K562 (cell line): Measurements from ENCODE around the gene LTN1. TPM values are rescaled to one million over a fixed set of nuclear protein-coding genes. Genes with fewer than 3 reads are reported as not detected.

ENCODE experiments used
- ATAC-seq: fragments of 200-7000 bp; cut with Tn5 transposase; 3 replicates; pipeline ENCODE4 v1.9.1; 2020; ENCODE audit warnings: moderate library complexity
- BruUV-seq: library from RNA; stranded (reverse); fragments of 400-500 nt; replicated peaks from 2 replicates; lab custom pipeline; 2021; lab: Mats Ljungman, UMichigan
- CTCF ChIA-PET: fragments of 300-600 bp; formaldehyde crosslinking; extraction: SDS; loops from one replicate; lab custom pipeline; 2021; ENCODE audit warnings: low intra/inter-chr PET ratio; lab: Yijun Ruan, JAX
- POLR2A ChIA-PET: fragments of 300-600, 350-650 bp; sonication (Branson Sonifier 250); formaldehyde crosslinking; extraction: SDS; loops from one replicate; lab custom pipeline; 2021; ENCODE audit warnings: antibody characterized with exemption, inconsistent platforms; lab: Yijun Ruan, JAX
- DNase-seq, 4 experiments: peaks; one replicate each; pipeline versions ENCODE4 v3.0.0 to v3.0.0-alpha.2; 2011 to 2018; ENCODE audit warnings: low spot score in 3 of 4, mixed read lengths in 3 of 4; ENCODE audit errors: extremely low read depth in 1 of 4
- FAIRE-seq: peaks from 2 replicates; lab custom pipeline; 2011; peaks lifted over from hg19 to GRCh38; lab: Jason Lieb, UNC
- H2AFZ ChIP-seq: 2 replicates; pipeline ENCODE4 v1.6.0; 2011; ENCODE audit warnings: low read depth, low read length, control low read depth, inconsistent platforms
- H3K27ac ChIP-seq: fragments of 200-600 bp; 3 replicates; pipeline ENCODE4 v1.8.0; 2011; ENCODE audit warnings: low read depth, mild to moderate bottlenecking, control low read depth, inconsistent platforms, low read length, moderate library complexity, mixed read lengths; ENCODE audit errors: extremely low read depth
- H3K27me3 ChIP-seq, 2 experiments: fragments of 300-600 bp in 1 of 2; 2 replicates in 1 of 2; 3 replicates in 1 of 2; pipeline versions ENCODE4 v1.6.0 to v1.8.0; 2011; ENCODE audit warnings: inconsistent platforms in 2 of 2, low read length in 2 of 2, mild to moderate bottlenecking in 1 of 2, mixed read lengths in 1 of 2, moderate library complexity in 1 of 2; ENCODE audit not compliant: control insufficient read depth in 2 of 2, insufficient read depth in 2 of 2
- H3K36me3 ChIP-seq: fragments of 300-600 bp; 3 replicates; pipeline ENCODE4 v1.8.0; 2011; ENCODE audit warnings: mild to moderate bottlenecking, low read length, inconsistent platforms; ENCODE audit not compliant: control insufficient read depth, insufficient read depth
- H3K4me1 ChIP-seq, 2 experiments: fragments of 200-600 bp in 1 of 2; replicated peaks in 1 of 2; 2 replicates in 1 of 2; 3 replicates in 1 of 2; pipeline versions ENCODE4 v1.5.1 to v1.8.0; 2011; ENCODE audit warnings: inconsistent platforms in 2 of 2, low read length in 2 of 2, mild to moderate bottlenecking in 1 of 2, mixed read lengths in 1 of 2, moderate library complexity in 1 of 2; ENCODE audit not compliant: control insufficient read depth in 2 of 2, insufficient read depth in 2 of 2
- H3K4me2 ChIP-seq: 2 replicates; pipeline ENCODE4 v1.6.1; 2011; ENCODE audit warnings: low read length, control low read depth, inconsistent platforms, mixed read lengths; ENCODE audit not compliant: insufficient read depth
- H3K4me3 ChIP-seq: fragments of 200-600 bp; sonication (generic), shearing (Covaris generic); 2 replicates; pipeline ENCODE4 v1.5.1; 2016; ENCODE audit warnings: control low read depth, inconsistent platforms
- H3K79me2 ChIP-seq: fragments of 200-600 bp; 3 replicates; pipeline ENCODE4 v1.8.0; 2011; ENCODE audit warnings: low read length, inconsistent platforms; ENCODE audit not compliant: control insufficient read depth, insufficient read depth
- H3K9ac ChIP-seq, 2 experiments: 2 replicates each; pipeline versions ENCODE4 v1.6.0 to v1.6.1; 2011; ENCODE audit warnings: low read depth in 2 of 2, low read length in 2 of 2, control low read depth in 1 of 2, inconsistent platforms in 1 of 2, mild to moderate bottlenecking in 1 of 2, mixed read lengths in 1 of 2; ENCODE audit not compliant: insufficient read depth in 1 of 2
- H3K9me1 ChIP-seq: one replicate; pipeline ENCODE4 v1.6.0; 2011; ENCODE audit warnings: inconsistent platforms, mild to moderate bottlenecking, low read length, moderate library complexity; ENCODE audit not compliant: control insufficient read depth, insufficient read depth
- H3K9me3 ChIP-seq: replicated peaks from 2 replicates; pipeline ENCODE4 v1.5.1; 2011; ENCODE audit warnings: low read depth, low read length, inconsistent platforms; ENCODE audit not compliant: control insufficient read depth, insufficient read depth
- H4K20me1 ChIP-seq: replicated peaks from 2 replicates; pipeline ENCODE4 v1.6.1; 2011; ENCODE audit warnings: low read length, inconsistent platforms, mixed read lengths; ENCODE audit not compliant: control insufficient read depth, insufficient read depth
- ARID3A ChIP-seq: IDR thresholded peaks from 2 replicates; pipeline ENCODE4 v1.6.1; 2012; ENCODE audit warnings: low read depth, low read length, improper control_type of control experiment, borderline replicate concordance
- CC2D1A ChIP-seq: fragments of 450-650 bp; IDR thresholded peaks from 2 replicates; pipeline ENCODE4 v1.6.1; 2017; ENCODE audit warnings: mild to moderate bottlenecking
- CSDE1 ChIP-seq, 2 experiments: fragments of 450-650 bp; IDR thresholded peaks; 2 replicates each; pipeline ENCODE4 v1.6.1; 2016; ENCODE audit warnings: mild to moderate bottlenecking in 1 of 2
- ETS1 ChIP-seq: conservative IDR thresholded peaks from 2 replicates; pipeline ENCODE4 v1.6.1; 2011; ENCODE audit warnings: low read depth, mild to moderate bottlenecking, low read length; ENCODE audit not compliant: control insufficient read depth
- NFYB ChIP-seq: IDR thresholded peaks from 2 replicates; pipeline ENCODE4 v1.6.1; 2011; ENCODE audit warnings: mild to moderate bottlenecking, moderate library complexity; ENCODE audit not compliant: insufficient read length; ENCODE audit errors: extremely low read depth
- SMARCA5 ChIP-seq: fragments of 450-650 bp; IDR thresholded peaks from 2 replicates; pipeline ENCODE4 v1.6.1; 2016
- TEAD4 ChIP-seq, 2 experiments: sonication (generic) in 1 of 2; formaldehyde crosslinking in 1 of 2; IDR thresholded peaks; 2 replicates each; pipeline versions ENCODE4 v1.6.1 to v1.8.0; 2012 to 2022; ENCODE audit warnings: borderline replicate concordance in 1 of 2, inconsistent platforms in 1 of 2, low read length in 1 of 2, mild to moderate bottlenecking in 1 of 2, missing genetic modification reagents in 1 of 2
- THRAP3 ChIP-seq: fragments of 450-650 bp; IDR thresholded peaks from 2 replicates; pipeline ENCODE4 v1.6.1; 2016; ENCODE audit warnings: mild to moderate bottlenecking, inconsistent platforms, borderline replicate concordance
- ZBTB34 ChIP-seq: fragments of 250-450 bp; sonication (Bioruptor Pico); IDR thresholded peaks from 2 replicates; pipeline ENCODE4 v1.8.0; 2021; ENCODE audit warnings: mild to moderate bottlenecking, moderate library complexity
- ZBTB8A ChIP-seq: fragments of 450-650 bp; IDR thresholded peaks from 2 replicates; pipeline ENCODE4 v1.6.1; 2018; ENCODE audit warnings: mild to moderate bottlenecking, moderate library complexity; ENCODE audit not compliant: partially characterized antibody
- ZC3H4 ChIP-seq: sonication (generic); formaldehyde crosslinking; IDR thresholded peaks from 2 replicates; pipeline ENCODE4 v1.9.0; 2021; ENCODE audit warnings: missing genetic modification reagents, borderline replicate concordance
- WGBS: fragments of 100-300 bp; shearing (Covaris generic); methylation state at CpG from one replicate; pipeline ENCODE4 v1.1.6; 2016; ENCODE audit warnings: low coverage, mixed read lengths; ENCODE audit not compliant: insufficient coverage; ENCODE audit errors: missing lambda C conversion rate; 5-methylcytosine and 5-hydroxymethylcytosine counted together
- in situ Hi-C: fragments of 300-500 bp; cut with MboI; formaldehyde crosslinking; loops from 4 replicates; pipeline ENCODE4 v1.15.0; 2018; ENCODE audit warnings: inconsistent platforms, mixed read lengths
- intact Hi-C: fragments of 100-400 bp; cut with micrococcal nuclease; formaldehyde crosslinking; loops from 2 replicates; pipeline ENCODE4 v1.14.2; 2022
- polyA plus RNA-seq, 8 experiments: library from polyadenylated mRNA; depleted of rRNA in 4 of 8; stranded (reverse) in 5 of 8; unstranded in 3 of 8; fragments of >200 nt; fragmentation: Nextera tagmentation in 2 of 8; fragmentation: Illumina TruSeq in 1 of 8; extraction: Ambion mirVana in 2 of 8; extraction: Trizol in 1 of 8; gene quantifications; 2 replicates each; pipeline versions ENCODE4 v1.2.1 to v1.2.3, GENCODE V29; 2011 to 2014; ENCODE audit warnings: inconsistent platforms in 1 of 8, missing spikeins in 1 of 8
- total RNA-seq, 7 experiments: library from RNA; depleted of rRNA in 6 of 7; stranded (reverse); fragments of >200 nt in 6 of 7; fragmentation: Illumina TruSeq in 2 of 7; extraction: Trizol in 2 of 7; gene quantifications; 2 replicates each; pipeline versions ENCODE4 v1.2.1 to v1.2.3, GENCODE V29; 2011 to 2021; ENCODE audit warnings: low replicate concordance in 1 of 7
- TF ChIP-seq, protein P1 (sequence below): sonication (generic); formaldehyde crosslinking; IDR thresholded peaks from 2 replicates; pipeline ENCODE4 v1.8.0; 2022; ENCODE audit warnings: missing genetic modification reagents, mild to moderate bottlenecking, moderate library complexity, borderline replicate concordance
- TF ChIP-seq, protein P2 (sequence below): IDR thresholded peaks from 2 replicates; pipeline ENCODE4 v1.6.1; 2011; ENCODE audit not compliant: insufficient read length; ENCODE audit errors: extremely low read depth

The LTN1 gene
- total and polyA plus RNA-seq, 9 of the 15 experiments (the other 6 are each of a cell fraction or from before 2014, with no cell fraction given) = 15.7 to 49.6 (median 28.7) TPM

DNA sequence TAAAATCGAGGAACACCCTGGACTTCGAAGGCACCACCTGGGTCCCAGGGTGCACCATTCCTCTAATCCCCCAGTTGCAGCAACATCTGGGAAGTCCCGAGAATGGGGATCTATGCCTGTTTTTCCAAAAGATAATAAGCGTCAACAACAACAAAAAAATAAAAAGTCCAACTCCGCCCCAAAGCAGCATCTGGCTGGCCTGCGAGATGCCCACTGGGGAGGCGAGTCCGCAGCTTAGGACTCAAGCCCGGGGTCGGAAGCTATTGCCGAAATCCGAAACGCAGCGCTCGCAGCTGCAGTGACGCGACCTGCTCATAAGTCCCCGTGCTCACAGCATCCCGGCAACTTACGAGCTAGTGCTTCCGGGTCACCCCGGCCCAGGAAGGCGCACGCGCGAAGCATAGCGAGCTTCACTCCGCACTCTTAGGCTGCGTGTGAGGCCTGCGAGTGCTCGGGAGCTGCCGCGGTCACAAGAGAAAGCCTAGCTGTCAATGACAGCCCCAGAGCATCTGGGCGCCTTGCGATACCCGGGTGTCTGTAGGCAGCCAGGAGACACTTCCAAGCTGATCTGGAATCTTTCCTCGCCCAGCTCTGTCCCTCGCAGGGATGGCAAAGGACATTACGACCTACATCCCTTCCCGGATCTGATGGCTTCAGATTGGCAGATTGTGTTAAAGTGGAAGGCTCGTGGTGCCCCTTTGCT lies 9.9 kb upstream of the LTN1 start:
- WGBS = under 1% methylated on average over 41 of the region's 41 CpGs
- POLR2A ChIA-PET = interaction anchor here (0.8 to 3.4 kb wide), 6 partner anchors 10 to 70 kb away, joined by 3 to 43 read pairs (median 12); partner anchors contain the start of genes LTN1, RWDD2B and USP16
- H3K9me1 ChIP-seq = no peaks in the 10 kb centered on the region
- H3K9me3 ChIP-seq = no peaks in the 10 kb centered on the region
- CTCF ChIA-PET = no interaction called here
- no peaks in the 10 kb centered on the region for H4K20me1 ChIP-seq
- H3K27ac ChIP-seq = peak overlapping the region; percentile 88
- H3K4me1 ChIP-seq = peaks cover 6 to 19% of the 10 kb centered on the region in 2 experiments; a peak in 4 of 5 replicates
- DNase-seq (peak; percentile 96 to 99 (median 97)), FAIRE-seq (peak; percentile 99), ATAC-seq (peak; percentile 99)
- peak overlapping the region; percentile 94 for H3K4me2 ChIP-seq
- peak overlapping the region; percentile 91 for H2AFZ ChIP-seq
- intact Hi-C loops = loop anchor here (1.0 kb wide), 3 partner anchors 9 to 22 kb away; partner anchors contain the start of gene USP16
- peak overlapping the region; percentile 92 to 98 for H3K9ac ChIP-seq
- peaks cover 10% of the 10 kb centered on the region; the same call in 2 of the 3 replicates for H3K79me2 ChIP-seq
- TSS peak; percentile 74 for BruUV-seq
- H3K36me3 ChIP-seq = peaks cover 7% of the 10 kb centered on the region; the same call in 1 of the 3 replicates
- no peaks in the 10 kb centered on the region for H3K27me3 ChIP-seq
- peak overlapping the region; percentile 49 for H3K4me3 ChIP-seq
- in situ Hi-C loops = no loop called here
- TF ChIP-seq ZBTB8A = no peak
- no peak for TF ChIP-seq ZBTB34
- peak; percentile 60; the same call in 1 of the 2 replicates for TF ChIP-seq CC2D1A
- TF ChIP-seq THRAP3 = no peak
- TF ChIP-seq, protein P1, sequence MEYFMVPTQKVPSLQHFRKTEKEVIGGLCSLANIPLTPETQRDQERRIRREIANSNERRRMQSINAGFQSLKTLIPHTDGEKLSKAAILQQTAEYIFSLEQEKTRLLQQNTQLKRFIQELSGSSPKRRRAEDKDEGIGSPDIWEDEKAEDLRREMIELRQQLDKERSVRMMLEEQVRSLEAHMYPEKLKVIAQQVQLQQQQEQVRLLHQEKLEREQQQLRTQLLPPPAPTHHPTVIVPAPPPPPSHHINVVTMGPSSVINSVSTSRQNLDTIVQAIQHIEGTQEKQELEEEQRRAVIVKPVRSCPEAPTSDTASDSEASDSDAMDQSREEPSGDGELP = peak; percentile 97
- TF ChIP-seq ARID3A = no peak
- TF ChIP-seq ZC3H4 = no peak
- peak; percentile 50 for TF ChIP-seq TEAD4 (IDR thresholded peaks at IDR 0.05; ENCODE audit: low read length)
- TF ChIP-seq TEAD4 (CRISPR knock-in tag; IDR thresholded peaks at IDR 0.05; ENCODE audit: borderline replicate concordance) = no peak
- peak; percentile 63 for TF ChIP-seq ETS1
- no peak for TF ChIP-seq NFYB
- no peak for TF ChIP-seq SMARCA5
- TF ChIP-seq, protein P2, sequence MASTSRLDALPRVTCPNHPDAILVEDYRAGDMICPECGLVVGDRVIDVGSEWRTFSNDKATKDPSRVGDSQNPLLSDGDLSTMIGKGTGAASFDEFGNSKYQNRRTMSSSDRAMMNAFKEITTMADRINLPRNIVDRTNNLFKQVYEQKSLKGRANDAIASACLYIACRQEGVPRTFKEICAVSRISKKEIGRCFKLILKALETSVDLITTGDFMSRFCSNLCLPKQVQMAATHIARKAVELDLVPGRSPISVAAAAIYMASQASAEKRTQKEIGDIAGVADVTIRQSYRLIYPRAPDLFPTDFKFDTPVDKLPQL = peak; percentile 66
- no peak for TF ChIP-seq CSDE1 (IDR thresholded peaks at IDR 0.05)
